HepG2 (cell line): ENCODE measurements around the gene LCN1. TPM values are rescaled to one million over a fixed set of nuclear protein-coding genes. Genes with fewer than 3 reads are reported as not detected.

Source experiments
- ATAC-seq: fragments of 200-7000 bp; cut with Tn5 transposase; 3 replicates; pipeline ENCODE4 v1.9.1; 2020; ENCODE audit warnings: mild to moderate bottlenecking, moderate library complexity
- BruUV-seq: library from RNA; stranded (reverse); fragments of 400-500 nt; replicated peaks from 2 replicates; lab custom pipeline; 2021; lab: Mats Ljungman, UMichigan
- CTCF ChIA-PET: fragments of 300-600 bp; formaldehyde crosslinking; extraction: SDS; loops from one replicate; lab custom pipeline; 2021; ENCODE audit warnings: low total read pairs, inconsistent platforms, low intra/inter-chr PET ratio; lab: Yijun Ruan, JAX
- POLR2A ChIA-PET: fragments of 350-600 bp; sonication (Branson Sonifier 250); formaldehyde crosslinking; loops from one replicate; lab custom pipeline; 2020; ENCODE audit warnings: antibody characterized with exemption, inconsistent platforms; lab: Yijun Ruan, JAX
- DNase-seq: peaks from one replicate; pipeline ENCODE4 v3.0.0-alpha.2; 2015; ENCODE audit warnings: low spot score
- FAIRE-seq: peaks from 3 replicates; lab custom pipeline; 2011; peaks lifted over from hg19 to GRCh38; lab: Jason Lieb, UNC
- H2AFZ ChIP-seq: one replicate; pipeline ENCODE4 v1.6.1; 2011; ENCODE audit warnings: low read length, inconsistent platforms
- H3K27ac ChIP-seq: fragments of 300-600 bp; 3 replicates; pipeline ENCODE4 v1.8.0; 2011; ENCODE audit warnings: mixed run types, mild to moderate bottlenecking, mixed read lengths, low read length, inconsistent platforms; ENCODE audit not compliant: insufficient read depth; ENCODE audit errors: extremely low read length
- H3K27me3 ChIP-seq, 2 experiments: fragments of 200-600 bp in 1 of 2; 2 replicates in 1 of 2; 3 replicates in 1 of 2; pipeline versions ENCODE4 v1.6.0 to v1.8.0; 2011; ENCODE audit warnings: low read length in 2 of 2, mild to moderate bottlenecking in 2 of 2, moderate library complexity in 2 of 2, inconsistent platforms in 1 of 2; ENCODE audit not compliant: insufficient read depth in 2 of 2, control insufficient read depth in 1 of 2
- H3K36me3 ChIP-seq, 2 experiments: fragments of 200-600 bp in 1 of 2; replicated peaks in 1 of 2; 2 replicates in 1 of 2; 3 replicates in 1 of 2; pipeline versions ENCODE4 v1.5.1 to v1.8.0; 2011; ENCODE audit warnings: low read length in 2 of 2, inconsistent platforms in 1 of 2; ENCODE audit not compliant: insufficient read depth in 2 of 2, control insufficient read depth in 1 of 2
- H3K4me1 ChIP-seq: 2 replicates; pipeline ENCODE4 v1.5.1; 2012; ENCODE audit warnings: low read length, inconsistent platforms; ENCODE audit not compliant: insufficient read depth
- H3K4me2 ChIP-seq: 2 replicates; pipeline ENCODE4 v1.6.0; 2011; ENCODE audit warnings: low read depth, low read length, inconsistent platforms
- H3K4me3 ChIP-seq, 3 experiments: fragments of 200-600 bp in 1 of 3; sonication (generic), shearing (Covaris generic) in 1 of 3; replicated peaks in 1 of 3; 2 replicates each; pipeline ENCODE4 v1.5.1; 2011 to 2016; ENCODE audit warnings: low read length in 3 of 3, inconsistent platforms in 2 of 3, low read depth in 2 of 3, mild to moderate bottlenecking in 2 of 3, control low read depth in 1 of 3, mixed read lengths in 1 of 3; ENCODE audit not compliant: insufficient read depth in 1 of 3
- H3K79me2 ChIP-seq: one replicate; pipeline ENCODE4 v1.6.1; 2011; ENCODE audit warnings: low read length, inconsistent platforms; ENCODE audit not compliant: insufficient read depth
- H3K9ac ChIP-seq: 2 replicates; pipeline ENCODE4 v1.6.0; 2011; ENCODE audit warnings: mild to moderate bottlenecking, low read depth, low read length, inconsistent platforms; ENCODE audit not compliant: insufficient read depth
- H3K9me3 ChIP-seq: 2 replicates; pipeline ENCODE4 v1.5.1; 2012; ENCODE audit warnings: mild to moderate bottlenecking, low read length
- H4K20me1 ChIP-seq: 2 replicates; pipeline ENCODE4 v1.6.0; 2011; ENCODE audit warnings: inconsistent platforms, mild to moderate bottlenecking, low read length, moderate library complexity; ENCODE audit not compliant: insufficient read depth
- AGO1 ChIP-seq: fragments of 200-400 bp; formaldehyde crosslinking; IDR thresholded peaks from 2 replicates; pipeline ENCODE4 v1.6.1; 2017; ENCODE audit warnings: mild to moderate bottlenecking, low read depth, low read length, moderate library complexity; ENCODE audit not compliant: poor library complexity, severe bottlenecking
- CEBPB ChIP-seq: IDR thresholded peaks from 2 replicates; pipeline ENCODE4 v1.6.1; 2011; ENCODE audit warnings: low read depth, low read length, improper control_type of control experiment, borderline replicate concordance
- SALL2 ChIP-seq: sonication (generic); formaldehyde crosslinking; IDR thresholded peaks from 2 replicates; pipeline ENCODE4 v1.8.1; 2023; ENCODE audit warnings: mild to moderate bottlenecking, missing genetic modification reagents, inconsistent platforms
- SNAI1 ChIP-seq: sonication (generic); formaldehyde crosslinking; IDR thresholded peaks from 2 replicates; pipeline ENCODE4 v1.5.0; 2020; ENCODE audit warnings: mild to moderate bottlenecking, missing genetic modification reagents, borderline replicate concordance
- TCF12 ChIP-seq, 2 experiments: fragments of 450-650 bp in 1 of 2; sonication (generic) in 1 of 2; formaldehyde crosslinking in 1 of 2; IDR thresholded peaks; 2 replicates each; pipeline versions ENCODE4 v1.6.1 to v1.8.0; 2017 to 2022; ENCODE audit warnings: antibody characterized with exemption in 1 of 2, mild to moderate bottlenecking in 1 of 2, missing genetic modification reagents in 1 of 2, moderate library complexity in 1 of 2
- TP53 ChIP-seq: sonication (generic); formaldehyde crosslinking; conservative IDR thresholded peaks from 2 replicates; pipeline ENCODE4 v1.4.0; 2020; ENCODE audit warnings: missing genetic modification reagents
- ZBTB3 ChIP-seq: sonication (generic); formaldehyde crosslinking; IDR thresholded peaks from 2 replicates; pipeline ENCODE4 v1.4.0; 2020; ENCODE audit warnings: low read depth, mild to moderate bottlenecking, moderate library complexity, missing genetic modification reagents, borderline replicate concordance
- ZFP82 ChIP-seq: sonication (generic); formaldehyde crosslinking; IDR thresholded peaks from 2 replicates; pipeline ENCODE4 v1.5.1; 2020; ENCODE audit warnings: mild to moderate bottlenecking, missing genetic modification reagents, borderline replicate concordance
- ZNF207 ChIP-seq: fragments of 450-650 bp; IDR thresholded peaks from 2 replicates; pipeline ENCODE4 v1.6.1; 2016; ENCODE audit warnings: antibody characterized with exemption, borderline replicate concordance
- WGBS: methylation state at CpG from one replicate; pipeline ENCODE4 v1.1.6; 2017; ENCODE audit warnings: low lambda C conversion rate; 5-methylcytosine and 5-hydroxymethylcytosine counted together
- in situ Hi-C: cut with HindIII; loops from 2 replicates; pipeline ENCODE4 v1.10.0; 2017; ENCODE audit warnings: low pct_unique_long_range_greater_than_20kb; ENCODE audit not compliant: extremely low pct_ligation_motif_present
- intact Hi-C: fragments of 100-400 bp; cut with micrococcal nuclease; formaldehyde crosslinking; loops from one replicate; pipeline ENCODE4 v1.10.0; 2022; ENCODE audit not compliant: unreplicated experiment
- polyA plus RNA-seq, 8 experiments: library from polyadenylated mRNA; depleted of rRNA in 3 of 8; stranded (reverse) in 7 of 8; unstranded in 1 of 8; fragments of >200 nt; fragmentation: Illumina TruSeq in 4 of 8; extraction: Trizol in 4 of 8; gene quantifications; 2 replicates each; pipeline versions ENCODE4 v1.2.1 to v1.2.3, GENCODE V29; 2011 to 2016; ENCODE audit warnings: low read depth in 4 of 8, missing spikeins in 1 of 8, mixed read lengths in 1 of 8; ENCODE audit not compliant: insufficient read depth in 1 of 8
- total RNA-seq, 5 experiments: library from RNA; depleted of rRNA; stranded (reverse); fragments of >200 nt; fragmentation: Illumina TruSeq; extraction: Trizol; gene quantifications; 2 replicates each; pipeline ENCODE4 v1.2.3, GENCODE V29; 2016; ENCODE audit warnings: low read depth in 1 of 5
- TF ChIP-seq, protein P1 (sequence below): sonication (generic); formaldehyde crosslinking; IDR thresholded peaks from 2 replicates; pipeline ENCODE4 v1.4.0; 2020; ENCODE audit warnings: missing genetic modification reagents
- TF ChIP-seq, protein P2 (sequence below): sonication (generic); formaldehyde crosslinking; IDR thresholded peaks from 2 replicates; pipeline ENCODE4 v1.5.1; 2020; ENCODE audit warnings: missing genetic modification reagents, mild to moderate bottlenecking, borderline replicate concordance
- TF ChIP-seq, protein P3 (sequence below), 2 experiments: sonication (generic) in 1 of 2; formaldehyde crosslinking in 1 of 2; IDR thresholded peaks; 2 replicates each; pipeline versions ENCODE4 v1.4.0 to v1.6.1; 2016 to 2020; ENCODE audit warnings: borderline replicate concordance in 1 of 2, low read depth in 1 of 2, mild to moderate bottlenecking in 1 of 2, missing genetic modification reagents in 1 of 2

LCN1 gene
- total and polyA plus RNA-seq, 2 of the 13 experiments (the other 11 are each of a cell fraction or from before 2014, with no cell fraction given), result not detected

DNA sequence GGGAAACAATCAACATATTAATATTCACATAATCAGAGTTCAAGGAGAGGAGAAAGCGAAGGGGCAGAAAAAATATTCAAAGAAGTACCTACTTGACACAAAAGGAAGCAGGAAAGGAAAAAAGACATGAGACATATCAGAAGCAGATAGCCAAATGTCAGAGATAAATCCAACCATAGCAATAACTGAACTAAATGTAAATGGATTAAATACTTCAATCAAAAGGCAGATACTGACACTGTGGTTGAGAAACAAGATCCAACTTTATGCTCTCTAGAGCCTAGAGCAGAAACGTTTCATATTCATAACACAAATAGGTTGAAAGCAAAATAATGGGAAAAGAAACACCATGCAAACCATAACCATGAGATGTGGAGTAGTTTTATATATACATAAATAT lies 11.8 kb upstream of the LCN1 start (continued):
- TF ChIP-seq SALL2 (CRISPR knock-in tag) (no peak), ZNF207 (no peak)
- TF ChIP-seq, protein P1, sequence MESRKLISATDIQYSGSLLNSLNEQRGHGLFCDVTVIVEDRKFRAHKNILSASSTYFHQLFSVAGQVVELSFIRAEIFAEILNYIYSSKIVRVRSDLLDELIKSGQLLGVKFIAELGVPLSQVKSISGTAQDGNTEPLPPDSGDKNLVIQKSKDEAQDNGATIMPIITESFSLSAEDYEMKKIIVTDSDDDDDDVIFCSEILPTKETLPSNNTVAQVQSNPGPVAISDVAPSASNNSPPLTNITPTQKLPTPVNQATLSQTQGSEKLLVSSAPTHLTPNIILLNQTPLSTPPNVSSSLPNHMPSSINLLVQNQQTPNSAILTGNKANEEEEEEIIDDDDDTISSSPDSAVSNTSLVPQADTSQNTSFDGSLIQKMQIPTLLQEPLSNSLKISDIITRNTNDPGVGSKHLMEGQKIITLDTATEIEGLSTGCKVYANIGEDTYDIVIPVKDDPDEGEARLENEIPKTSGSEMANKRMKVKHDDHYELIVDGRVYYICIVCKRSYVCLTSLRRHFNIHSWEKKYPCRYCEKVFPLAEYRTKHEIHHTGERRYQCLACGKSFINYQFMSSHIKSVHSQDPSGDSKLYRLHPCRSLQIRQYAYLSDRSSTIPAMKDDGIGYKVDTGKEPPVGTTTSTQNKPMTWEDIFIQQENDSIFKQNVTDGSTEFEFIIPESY (CRISPR knock-in tag), result no peak
- TF ChIP-seq, all 625 proteins: peak for 0

DNA sequence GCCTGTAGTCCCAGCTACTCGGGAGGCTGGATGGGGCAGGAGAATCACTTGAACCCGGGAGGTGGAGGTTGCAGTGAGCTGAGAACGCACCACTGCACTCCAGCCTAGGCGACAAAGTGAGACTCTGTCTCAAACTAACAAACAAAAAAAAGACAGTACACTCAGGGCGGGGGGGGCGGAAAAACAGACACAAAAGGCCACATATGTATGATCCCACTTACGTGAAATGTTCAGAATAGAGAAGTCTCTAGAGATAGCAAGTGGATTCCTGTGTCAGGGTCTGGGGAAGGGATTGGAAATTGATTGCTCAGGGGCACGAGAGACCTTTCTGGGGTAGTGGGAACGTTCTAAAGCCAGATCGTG lies 9.0 kb upstream of the LCN1 start:
- in situ Hi-C loops, result no loop called here

More for the DNA sequence above, 9.0 kb upstream of the LCN1 start:
- DNase-seq (no peak), FAIRE-seq (no peak), ATAC-seq (no peak)
- H3K27ac ChIP-seq, result no peak overlapping the region
- no peaks in the 10 kb centered on the region for H4K20me1 ChIP-seq
- H3K79me2 ChIP-seq, result no peaks in the 10 kb centered on the region
- H3K9ac ChIP-seq, result no peak overlapping the region
- BruUV-seq, result no TSS peak
- no peak overlapping the region for H2AFZ ChIP-seq
- no peaks in the 10 kb centered on the region for H3K36me3 ChIP-seq
- ChIA-PET POLR2A (no interaction called here), CTCF (no interaction called here)
- no peak overlapping the region for H3K4me2 ChIP-seq
- intact Hi-C loops, result no loop called here
- H3K9me3 ChIP-seq, result no peaks in the 10 kb centered on the region
- H3K4me3 ChIP-seq, result no peak overlapping the region
- WGBS, result 23% methylated on average over 10 of the region's 10 CpGs
- H3K27me3 ChIP-seq, result peaks cover 5 to 48% of the 10 kb centered on the region in 2 experiments; a peak in 4 of 5 replicates
- no peak for TF ChIP-seq SNAI1 (CRISPR knock-in tag)
- TF ChIP-seq, protein P2, sequence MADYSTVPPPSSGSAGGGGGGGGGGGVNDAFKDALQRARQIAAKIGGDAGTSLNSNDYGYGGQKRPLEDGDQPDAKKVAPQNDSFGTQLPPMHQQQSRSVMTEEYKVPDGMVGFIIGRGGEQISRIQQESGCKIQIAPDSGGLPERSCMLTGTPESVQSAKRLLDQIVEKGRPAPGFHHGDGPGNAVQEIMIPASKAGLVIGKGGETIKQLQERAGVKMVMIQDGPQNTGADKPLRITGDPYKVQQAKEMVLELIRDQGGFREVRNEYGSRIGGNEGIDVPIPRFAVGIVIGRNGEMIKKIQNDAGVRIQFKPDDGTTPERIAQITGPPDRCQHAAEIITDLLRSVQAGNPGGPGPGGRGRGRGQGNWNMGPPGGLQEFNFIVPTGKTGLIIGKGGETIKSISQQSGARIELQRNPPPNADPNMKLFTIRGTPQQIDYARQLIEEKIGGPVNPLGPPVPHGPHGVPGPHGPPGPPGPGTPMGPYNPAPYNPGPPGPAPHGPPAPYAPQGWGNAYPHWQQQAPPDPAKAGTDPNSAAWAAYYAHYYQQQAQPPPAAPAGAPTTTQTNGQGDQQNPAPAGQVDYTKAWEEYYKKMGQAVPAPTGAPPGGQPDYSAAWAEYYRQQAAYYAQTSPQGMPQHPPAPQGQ (CRISPR knock-in tag), result no peak
- TF ChIP-seq AGO1, result no peak
- TF ChIP-seq, protein P3, sequence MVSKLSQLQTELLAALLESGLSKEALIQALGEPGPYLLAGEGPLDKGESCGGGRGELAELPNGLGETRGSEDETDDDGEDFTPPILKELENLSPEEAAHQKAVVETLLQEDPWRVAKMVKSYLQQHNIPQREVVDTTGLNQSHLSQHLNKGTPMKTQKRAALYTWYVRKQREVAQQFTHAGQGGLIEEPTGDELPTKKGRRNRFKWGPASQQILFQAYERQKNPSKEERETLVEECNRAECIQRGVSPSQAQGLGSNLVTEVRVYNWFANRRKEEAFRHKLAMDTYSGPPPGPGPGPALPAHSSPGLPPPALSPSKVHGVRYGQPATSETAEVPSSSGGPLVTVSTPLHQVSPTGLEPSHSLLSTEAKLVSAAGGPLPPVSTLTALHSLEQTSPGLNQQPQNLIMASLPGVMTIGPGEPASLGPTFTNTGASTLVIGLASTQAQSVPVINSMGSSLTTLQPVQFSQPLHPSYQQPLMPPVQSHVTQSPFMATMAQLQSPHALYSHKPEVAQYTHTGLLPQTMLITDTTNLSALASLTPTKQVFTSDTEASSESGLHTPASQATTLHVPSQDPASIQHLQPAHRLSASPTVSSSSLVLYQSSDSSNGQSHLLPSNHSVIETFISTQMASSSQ (IDR thresholded peaks at IDR 0.05; ENCODE audit: low read depth), result no peak
- TF ChIP-seq, protein P3 (CRISPR knock-in tag; IDR thresholded peaks at IDR 0.05; ENCODE audit: borderline replicate concordance), result no peak
- no peak for TF ChIP-seq ZFP82
- TF ChIP-seq TP53 (CRISPR knock-in tag), result no peak
- TF ChIP-seq CEBPB, result no peak
- no peak for TF ChIP-seq TCF12 (IDR thresholded peaks at IDR 0.05)
- no peak for TF ChIP-seq TCF12 (CRISPR knock-in tag; IDR thresholded peaks at IDR 0.05)
- TF ChIP-seq ZBTB3 (CRISPR knock-in tag), result no peak
- H3K4me1 ChIP-seq, result peaks cover 3% of the 10 kb centered on the region; the same call in 1 of the 2 replicates
